GM19467 (cell line): ENCODE data around the gene HOXA11.

Experiments used
- ATAC-seq: cut with Tn5 transposase; IDR thresholded peaks from one replicate; pipeline ENCODE4 v1.9.1; 2021; ENCODE audit warnings: mild to moderate bottlenecking, moderate library complexity; ENCODE audit not compliant: unreplicated experiment

Gene HOXA11

DNA sequence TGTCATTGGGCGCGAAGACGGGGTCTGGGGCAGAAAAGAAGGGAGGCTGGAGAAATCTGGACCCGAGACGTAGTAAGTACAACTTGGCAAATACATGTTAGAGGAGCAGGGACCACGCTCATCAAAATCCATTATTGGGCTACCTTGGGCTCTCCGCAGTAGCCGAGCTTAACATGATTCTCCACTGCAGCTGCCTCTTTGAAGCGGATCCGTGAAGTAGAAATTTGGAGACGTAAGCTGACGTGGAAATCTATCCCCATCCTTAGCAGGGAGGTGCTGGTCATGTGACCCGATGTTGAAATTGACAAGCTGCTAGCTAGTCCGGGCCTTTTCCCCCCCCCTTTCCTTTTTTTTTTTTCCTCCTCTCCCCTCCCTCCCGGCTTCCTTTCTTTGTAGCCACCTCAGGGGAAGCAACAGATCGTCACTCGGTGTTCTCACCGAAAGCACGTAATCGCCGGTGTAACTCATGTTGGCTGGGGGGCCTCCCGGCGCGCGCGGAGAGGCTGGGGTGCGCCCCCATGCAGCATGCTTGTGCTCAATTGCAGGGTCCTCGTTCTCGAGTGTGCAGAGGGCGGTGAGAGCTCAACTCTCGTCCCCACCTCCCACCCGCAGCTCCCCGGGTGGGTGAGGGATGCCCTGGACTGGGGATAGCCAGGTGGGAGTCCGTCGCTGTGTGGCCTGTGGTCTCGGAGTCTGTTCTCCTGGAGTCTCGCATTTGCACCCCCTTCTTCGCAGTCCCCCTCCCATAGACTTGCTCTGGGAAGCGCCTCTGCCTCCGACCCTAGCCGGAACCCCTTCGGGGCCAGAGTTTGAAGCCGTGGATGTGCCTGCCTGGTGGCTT, at the start of gene HOXA11:
Gene HOXA11, minus strand, starts transcription at position 220 of the 841 bp plus-strand sequence. Its CDS starts 88 bp downstream, at position 132.
- no peak for ATAC-seq

- no peak for ATAC-seq
Observed at GRCh38 chr7:27229448-27229847, 44.4 kb upstream of the HOXA11 start.

DNA sequence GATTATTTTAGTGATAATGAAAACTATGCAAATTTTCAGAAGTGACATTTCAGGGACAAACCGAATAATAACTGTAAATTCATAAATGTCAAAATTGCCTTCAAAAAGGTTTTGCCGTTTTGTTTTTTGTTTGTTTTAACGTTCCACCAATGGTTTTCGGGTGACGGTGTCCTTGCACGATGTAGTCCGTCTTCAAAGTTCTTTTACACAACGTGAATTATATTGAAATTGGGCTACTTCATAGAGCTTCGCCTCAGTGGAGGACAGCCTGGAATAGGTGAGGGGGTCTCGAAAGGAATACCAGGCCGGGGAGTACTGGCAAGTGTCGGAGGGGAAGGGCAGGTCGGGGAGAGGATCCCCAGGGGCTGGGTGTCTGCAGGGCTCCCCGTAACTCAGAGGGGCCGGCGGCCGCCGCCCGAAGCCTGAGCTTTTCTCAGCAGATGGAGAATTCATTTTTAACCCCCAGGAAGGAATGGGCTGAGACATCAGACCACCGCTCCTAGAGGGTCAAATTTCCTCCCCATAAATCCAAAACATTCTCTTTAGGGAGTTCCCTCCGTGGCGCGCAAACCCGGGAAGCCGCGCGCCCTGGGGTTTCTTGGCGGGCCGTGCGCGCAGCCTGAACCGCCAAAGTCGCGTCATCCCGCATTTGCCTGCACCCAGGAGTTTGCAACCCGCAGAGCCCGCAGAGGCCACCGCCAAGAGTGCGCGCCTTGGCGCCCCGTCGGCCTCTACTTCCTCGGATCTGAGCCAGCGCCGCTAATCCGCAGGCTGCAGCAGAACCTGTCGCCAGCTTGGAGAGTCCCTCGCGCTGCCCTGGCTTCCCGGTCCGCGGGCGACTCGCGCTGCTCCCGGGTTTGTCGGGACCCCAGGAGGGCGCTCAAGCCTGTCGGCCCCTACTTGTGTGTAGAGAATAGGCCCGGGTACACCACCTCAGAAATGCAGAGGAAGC, 40.2 kb upstream of the HOXA11 start:
- ATAC-seq, result no peak

DNA sequence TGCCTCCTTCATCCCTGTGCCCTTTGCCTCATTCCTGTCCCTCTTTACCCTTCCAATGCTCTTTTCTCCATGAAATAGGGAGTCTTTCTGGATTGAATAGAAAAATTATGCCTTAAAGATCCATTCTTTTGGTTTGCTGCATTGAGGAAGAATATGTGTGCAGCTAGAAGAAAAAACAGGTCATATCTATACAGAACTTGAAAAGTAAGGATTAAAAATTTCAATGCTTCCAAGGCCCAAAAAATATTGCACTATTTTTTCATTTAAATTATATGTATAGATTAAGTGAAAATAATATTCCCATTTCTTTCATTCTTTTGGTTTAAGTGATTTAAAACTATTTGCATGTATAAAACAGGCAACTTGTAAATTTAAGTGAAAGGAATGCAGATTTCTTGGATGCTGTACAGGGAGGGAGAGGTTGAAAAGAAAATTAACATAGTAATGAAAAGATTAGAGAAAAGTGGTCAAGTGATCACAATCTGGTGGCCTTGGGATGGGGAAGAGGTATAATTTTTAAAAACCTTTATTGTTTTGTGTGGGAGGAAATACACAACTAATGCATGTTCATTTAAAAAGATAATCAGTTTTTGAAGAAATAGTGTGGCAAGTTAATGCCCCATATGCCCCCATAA, 39.0 kb upstream of the HOXA11 start:
- ATAC-seq, result no peak

GRCh38 chr7:27221201-27221797, 36.3 kb upstream of the HOXA11 start:
- no peak for ATAC-seq

- no peak for ATAC-seq
Observed at GRCh38 chr7:27220440-27220955, 35.5 kb upstream of the HOXA11 start.

DNA sequence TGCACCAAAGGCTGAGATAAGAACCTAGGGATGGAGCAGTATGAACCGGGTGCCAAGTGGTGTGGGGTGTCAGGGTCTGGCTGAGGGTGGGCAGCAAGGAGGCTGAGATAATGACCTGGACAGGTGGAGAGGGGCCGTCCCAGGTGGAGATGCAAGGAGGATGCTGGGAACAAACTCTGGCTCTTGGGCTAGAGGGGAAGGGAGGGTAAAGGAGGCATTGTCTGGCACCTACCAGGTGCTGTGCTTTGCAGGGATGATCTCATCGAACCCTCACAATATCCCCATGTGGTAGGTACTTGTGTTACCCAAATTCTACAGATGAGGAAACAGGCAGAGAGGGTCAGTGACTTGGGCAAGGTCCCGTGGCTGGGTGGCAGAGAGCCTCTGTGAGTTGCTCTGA, 34.8 kb upstream of the HOXA11 start:
- ATAC-seq, result no peak

DNA sequence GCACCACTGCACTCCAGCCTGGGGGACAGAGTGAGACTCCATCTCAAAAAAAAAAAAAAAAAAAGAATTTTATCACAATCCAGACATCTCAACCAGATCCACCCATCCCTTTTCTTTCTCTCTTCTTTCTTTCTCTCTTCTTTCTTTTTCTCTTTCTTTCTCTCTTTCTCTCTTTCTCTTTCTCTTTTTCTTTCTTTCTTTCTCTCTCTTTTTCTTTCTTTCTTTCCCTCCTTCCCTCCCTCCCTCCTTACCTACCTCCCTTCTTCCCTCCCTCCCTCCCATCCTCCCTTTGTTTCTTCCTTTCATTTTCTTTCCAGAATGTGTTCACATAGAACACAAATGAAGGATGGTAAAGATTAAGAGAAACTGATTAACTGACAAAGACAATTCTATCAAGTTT, 32.9 kb upstream of the HOXA11 start:
- ATAC-seq, result no peak

GRCh38 chr7:27215356-27215755, 30.3 kb upstream of the HOXA11 start:
- no peak for ATAC-seq

GRCh38 chr7:27214239-27214950, 29.4 kb upstream of the HOXA11 start:
- no peak for ATAC-seq

DNA sequence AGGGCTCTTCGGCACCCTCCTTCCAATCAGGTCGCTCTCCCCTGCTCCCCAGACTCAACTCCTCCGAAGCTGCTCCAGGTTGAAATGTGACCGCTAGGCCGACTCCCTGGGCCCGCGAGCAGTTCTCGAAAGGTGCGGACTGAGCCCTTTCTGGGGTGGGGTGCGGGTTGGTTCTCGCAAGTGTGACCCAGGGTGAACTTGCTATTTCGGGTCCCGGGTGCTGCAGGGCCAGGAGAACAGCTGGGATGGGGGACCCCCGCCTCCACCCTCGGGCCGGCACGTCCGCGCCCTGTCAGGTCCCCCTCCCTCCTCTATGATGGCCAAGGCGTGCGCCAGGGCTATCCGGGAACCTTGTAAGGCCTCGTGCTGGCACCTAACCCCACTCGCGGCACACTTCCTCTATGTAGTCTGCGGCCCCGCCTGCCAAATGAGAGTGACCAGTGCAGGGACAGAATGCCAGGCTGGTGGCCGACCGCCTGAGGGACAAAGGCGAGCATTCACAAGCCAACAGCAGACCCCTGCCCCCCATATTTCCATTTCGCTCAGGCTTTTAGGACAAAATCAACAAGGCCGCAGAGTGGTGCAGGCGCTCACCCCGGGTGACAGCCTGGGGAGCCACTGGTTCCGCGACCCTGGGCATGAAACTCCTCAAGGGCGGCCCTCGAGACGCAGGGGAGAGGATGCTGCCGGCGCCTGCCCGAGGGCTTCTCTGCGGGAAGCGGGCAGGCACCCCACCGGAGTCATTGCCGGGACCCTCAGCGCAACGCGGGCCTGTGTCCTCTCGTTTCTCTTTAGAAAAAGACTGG, 28.6 kb upstream of the HOXA11 start:
- ATAC-seq, result no peak

- no peak for ATAC-seq
Observed at GRCh38 chr7:27212497-27213432, 27.7 kb upstream of the HOXA11 start.

DNA sequence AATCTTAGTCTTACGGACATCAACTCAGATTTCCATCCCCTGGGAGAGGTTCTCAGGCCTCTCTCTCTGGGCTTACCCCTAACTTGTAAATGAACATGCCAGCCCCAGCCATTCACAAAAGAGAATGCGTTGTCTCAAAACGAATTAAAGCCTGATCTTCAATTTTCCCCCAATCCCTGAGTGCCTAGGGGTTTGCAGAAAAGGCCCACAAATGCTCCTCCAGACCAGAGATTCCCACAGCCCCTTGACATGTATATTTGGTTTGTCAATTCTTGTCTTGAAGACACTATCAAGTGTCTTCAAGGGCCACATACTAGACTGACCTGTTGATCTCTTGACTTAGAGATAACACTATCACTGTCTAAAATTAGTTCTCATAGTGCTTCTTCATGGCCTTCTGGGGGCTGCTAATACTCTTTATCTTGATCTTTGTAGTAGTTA, 26.8 kb upstream of the HOXA11 start:
- ATAC-seq, result no peak

- ATAC-seq, result no peak
Observed at GRCh38 chr7:27211084-27211446, 26.0 kb upstream of the HOXA11 start.

DNA sequence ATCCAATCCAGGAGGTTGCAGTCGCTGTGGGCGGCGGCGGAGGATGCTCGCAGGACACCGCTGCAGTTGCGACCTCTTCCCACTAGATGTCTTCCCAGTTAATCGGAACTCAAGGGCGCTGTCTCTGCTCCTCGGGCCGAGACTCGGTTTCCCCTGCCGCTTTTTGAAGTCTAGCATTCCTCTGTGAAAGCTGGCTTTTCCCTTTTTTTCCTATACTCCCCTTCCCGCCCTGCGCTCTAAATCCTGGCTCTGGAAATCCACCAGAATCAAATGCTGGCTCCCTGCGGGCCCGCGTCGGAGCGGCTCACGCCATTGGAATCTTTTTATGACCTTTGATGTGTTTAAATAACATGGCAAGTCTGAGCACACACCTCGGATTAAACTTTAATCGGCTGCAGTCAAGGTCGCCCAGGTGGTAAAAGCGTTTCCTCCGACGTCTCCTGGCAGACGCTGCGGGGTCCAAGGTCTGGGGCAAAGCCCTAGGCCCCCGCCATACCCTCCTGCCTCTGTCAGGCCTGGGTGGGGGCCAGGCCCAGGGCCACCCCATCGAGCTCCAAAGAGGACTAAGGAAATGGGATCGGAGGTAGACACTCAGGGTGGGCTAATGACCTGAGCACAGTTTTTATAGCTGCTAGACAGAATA, 25.5 kb upstream of the HOXA11 start:
- no peak for ATAC-seq

DNA sequence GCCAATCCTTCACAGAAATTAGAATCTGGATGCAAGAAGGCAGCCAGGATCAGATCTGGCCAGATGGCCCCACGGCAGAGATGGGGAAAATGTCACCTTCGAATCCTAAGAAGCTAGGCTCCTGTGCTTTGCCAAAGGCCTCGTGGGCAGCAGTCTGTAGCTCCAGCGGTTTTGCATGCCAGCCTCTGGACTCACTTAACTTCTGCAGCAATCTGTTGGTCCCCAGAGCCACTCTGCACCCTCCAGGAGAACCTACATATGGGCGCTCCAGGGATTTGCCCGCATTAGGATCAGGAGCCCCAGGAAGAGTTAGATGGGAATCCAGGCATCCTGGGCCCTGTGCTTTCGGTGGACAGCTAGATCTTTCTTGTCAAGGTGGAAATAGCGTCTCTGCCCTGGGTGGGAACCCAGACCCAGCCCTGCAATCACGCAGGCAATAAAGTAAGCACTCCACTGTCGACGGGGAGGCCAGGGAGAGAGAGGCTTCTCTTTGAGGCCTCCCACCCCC, 25.0 kb upstream of the HOXA11 start:
- ATAC-seq, result no peak

GRCh38 chr7:27208998-27209397, 24.0 kb upstream of the HOXA11 start:
- no peak for ATAC-seq
